ENCODE results near the gene U2AF2. TPM values are rescaled to one million over a fixed set of nuclear protein-coding genes. Genes with fewer than 3 reads are reported as not detected.

The U2AF2 gene
- total and polyA plus RNA-seq, 4 donors, result 109 to 181 (median 132) TPM

- no peaks in the 10 kb centered on the region for H3K27me3 ChIP-seq (ENCODE audit: control insufficient read depth in 3 of 3, insufficient read depth in 3 of 3, low read length in 2 of 3)
- H3K27ac ChIP-seq (ENCODE audit: low read depth in 1 of 2, low read length in 1 of 2), result no peak overlapping the region
- no peak for TF ChIP-seq CTCF (IDR thresholded peaks at IDR 0.05; ENCODE audit: control extremely low read depth, extremely low read depth)
- no peaks in the 10 kb centered on the region for H3K9me3 ChIP-seq (ENCODE audit: control insufficient read depth in 4 of 4, insufficient read depth in 3 of 4, low read length in 3 of 4)
- H3K4me1 ChIP-seq (ENCODE audit: control insufficient read depth in 5 of 5, insufficient read depth in 5 of 5, low read length in 5 of 5), result peaks cover 0 to 2% (median 0%) of the 10 kb centered on the region in 5 donors
- peaks cover 11 to 63% (median 39%) of the 10 kb centered on the region in 4 donors for H3K36me3 ChIP-seq (ENCODE audit: control insufficient read depth in 4 of 4, insufficient read depth in 4 of 4, low read length in 4 of 4)
- DNase-seq (no peak), ATAC-seq (ENCODE audit: insufficient read depth, low FRiP score) (no peak)
- H3K9ac ChIP-seq (ENCODE audit: insufficient read depth in 1 of 2, low read length in 2 of 2), result no peak overlapping the region
- H3K4me3 ChIP-seq, result no peak overlapping the region
- 89% methylated on average over 43 of the region's 43 CpGs for WGBS, 2 donors
Observed at GRCh38 chr19:55669418-55670279, 14.8 kb downstream of the U2AF2 start.

GRCh38 chr19:55670280-55671053 lies 15.6 kb downstream of the U2AF2 start:
- peaks cover 0 to 2% (median 0%) of the 10 kb centered on the region in 5 donors for H3K4me1 ChIP-seq (ENCODE audit: control insufficient read depth in 5 of 5, insufficient read depth in 5 of 5, low read length in 5 of 5)
- 81 to 84% methylated on average over 23 of the region's 23 CpGs for WGBS, 2 donors
- ATAC-seq (ENCODE audit: insufficient read depth, low FRiP score) (no peak), DNase-seq (no peak)
- peaks cover 11 to 59% (median 37%) of the 10 kb centered on the region in 4 donors for H3K36me3 ChIP-seq (ENCODE audit: control insufficient read depth in 4 of 4, insufficient read depth in 4 of 4, low read length in 4 of 4)
- no peak overlapping the region for H3K27ac ChIP-seq (ENCODE audit: low read depth in 1 of 2, low read length in 1 of 2)
- H3K4me3 ChIP-seq, result no peak overlapping the region
- no peaks in the 10 kb centered on the region for H3K27me3 ChIP-seq (ENCODE audit: control insufficient read depth in 3 of 3, insufficient read depth in 3 of 3, low read length in 2 of 3)
- no peak for TF ChIP-seq CTCF (IDR thresholded peaks at IDR 0.05; ENCODE audit: control extremely low read depth, extremely low read depth)
- H3K9me3 ChIP-seq (ENCODE audit: control insufficient read depth in 4 of 4, insufficient read depth in 3 of 4, low read length in 3 of 4), result no peaks in the 10 kb centered on the region
- no peak overlapping the region for H3K9ac ChIP-seq (ENCODE audit: insufficient read depth in 1 of 2, low read length in 2 of 2)

- H3K9ac ChIP-seq (ENCODE audit: insufficient read depth in 1 of 2, low read length in 2 of 2), result no peak overlapping the region
- TF ChIP-seq CTCF (IDR thresholded peaks at IDR 0.05; ENCODE audit: control extremely low read depth, extremely low read depth), result no peak
- ATAC-seq (ENCODE audit: insufficient read depth, low FRiP score) (no peak), DNase-seq (no peak)
- no peak overlapping the region for H3K27ac ChIP-seq (ENCODE audit: low read depth in 1 of 2, low read length in 1 of 2)
- H3K36me3 ChIP-seq (ENCODE audit: control insufficient read depth in 4 of 4, insufficient read depth in 4 of 4, low read length in 4 of 4), result peaks cover 11 to 55% (median 36%) of the 10 kb centered on the region in 4 donors
- H3K4me1 ChIP-seq (ENCODE audit: control insufficient read depth in 5 of 5, insufficient read depth in 5 of 5, low read length in 5 of 5), result peaks cover 0 to 4% (median 2%) of the 10 kb centered on the region in 5 donors
- no peaks in the 10 kb centered on the region for H3K27me3 ChIP-seq (ENCODE audit: control insufficient read depth in 3 of 3, insufficient read depth in 3 of 3, low read length in 2 of 3)
- 84% methylated on average over 2 of the region's 2 CpGs for WGBS, 2 donors
- no peaks in the 10 kb centered on the region for H3K9me3 ChIP-seq (ENCODE audit: control insufficient read depth in 4 of 4, insufficient read depth in 3 of 4, low read length in 3 of 4)
- H3K4me3 ChIP-seq, result no peak overlapping the region
Observed at GRCh38 chr19:55671054-55671378, 16.2 kb downstream of the U2AF2 start.
